Myocyte (in vitro differentiated cells): ENCODE results near the gene ACTA2. TPM values are rescaled to one million over a fixed set of nuclear protein-coding genes. Genes with fewer than 3 reads are reported as not detected.
"Not testable (repeated sequence)": the region's sequence is repeated elsewhere in the genome, so short reads cannot be mapped to it uniquely, and the experiment has no call there.

Source experiments
- DNase-seq: peaks from one replicate; pipeline ENCODE4 v3.0.0-alpha.2; 2012; ENCODE audit warnings: low read depth
- total RNA-seq: library from RNA; depleted of rRNA; stranded (reverse); fragments of >200 nt; gene quantifications from 2 replicates; pipeline ENCODE4 v1.2.3, GENCODE V29; 2014

Gene ACTA2
- total RNA-seq, 1 donor from 2014 or later = 1,010 TPM

- DNase-seq = no peak
Measured at GRCh38 chr10:88953662-88954061, 1.1 kb upstream of the ACTA2 start.

GRCh38 chr10:88949912-88950837 is 2.4 kb downstream of the ACTA2 start:
- DNase-seq = no peak

GRCh38 chr10:88949051-88949450 is 3.5 kb downstream of the ACTA2 start:
- DNase-seq = no peak

- no peak for DNase-seq
Measured at GRCh38 chr10:88946965-88947590, 5.5 kb downstream of the ACTA2 start.

- DNase-seq = no peak
Measured at GRCh38 chr10:88946200-88946599, 6.4 kb downstream of the ACTA2 start.

GRCh38 chr10:88944813-88945212 is 7.8 kb downstream of the ACTA2 start:
- DNase-seq = no peak

- DNase-seq = no peak
Measured at GRCh38 chr10:88943778-88944177, 8.8 kb downstream of the ACTA2 start.

- peak; percentile 52 for DNase-seq
Measured at GRCh38 chr10:88941026-88941425, 11.5 kb downstream of the ACTA2 start.

- no peak for DNase-seq
Measured at GRCh38 chr10:88938938-88939337, 13.6 kb downstream of the ACTA2 start.

- no peak for DNase-seq
Measured at GRCh38 chr10:88938039-88938438, 14.5 kb downstream of the ACTA2 start.

- no peak for DNase-seq
Measured at GRCh38 chr10:88936656-88937055, 15.9 kb downstream of the ACTA2 start.

- DNase-seq = peak; percentile 81
Measured at GRCh38 chr10:88934900-88935672, 17.5 kb downstream of the ACTA2 start.

- no peak for DNase-seq
Measured at GRCh38 chr10:88933564-88933963, 19.0 kb downstream of the ACTA2 start.

GRCh38 chr10:88932539-88933256 is 19.9 kb downstream of the ACTA2 start:
- peak; percentile 83 for DNase-seq

- DNase-seq = not testable (repeated sequence)
Measured at GRCh38 chr10:88932029-88932428, 20.5 kb downstream of the ACTA2 start.

- no peak for DNase-seq
Measured at GRCh38 chr10:88931548-88931947, 21.0 kb downstream of the ACTA2 start.

GRCh38 chr10:88928254-88928653 is 24.3 kb downstream of the ACTA2 start:
- DNase-seq = no peak

- DNase-seq = no peak
Measured at GRCh38 chr10:88927416-88927690, 25.2 kb downstream of the ACTA2 start.

GRCh38 chr10:88926566-88927415 is 25.8 kb downstream of the ACTA2 start:
- DNase-seq = peak; percentile 66

- DNase-seq = peak; percentile 72
Measured at GRCh38 chr10:88923520-88923919, 29.1 kb downstream of the ACTA2 start.
